GM19395 (cell line): ENCODE results near the gene HEG1.

Experiments used
- ATAC-seq: cut with Tn5 transposase; IDR thresholded peaks from one replicate; pipeline ENCODE4 v1.9.1; 2021; ENCODE audit warnings: mild to moderate bottlenecking, moderate library complexity; ENCODE audit not compliant: unreplicated experiment

The HEG1 gene

GRCh38 chr3:125051715-125052581, 3.8 kb downstream of the HEG1 start:
- ATAC-seq, result no peak

- ATAC-seq, result no peak
Measured at GRCh38 chr3:125051205-125051604, 4.6 kb downstream of the HEG1 start.

DNA sequence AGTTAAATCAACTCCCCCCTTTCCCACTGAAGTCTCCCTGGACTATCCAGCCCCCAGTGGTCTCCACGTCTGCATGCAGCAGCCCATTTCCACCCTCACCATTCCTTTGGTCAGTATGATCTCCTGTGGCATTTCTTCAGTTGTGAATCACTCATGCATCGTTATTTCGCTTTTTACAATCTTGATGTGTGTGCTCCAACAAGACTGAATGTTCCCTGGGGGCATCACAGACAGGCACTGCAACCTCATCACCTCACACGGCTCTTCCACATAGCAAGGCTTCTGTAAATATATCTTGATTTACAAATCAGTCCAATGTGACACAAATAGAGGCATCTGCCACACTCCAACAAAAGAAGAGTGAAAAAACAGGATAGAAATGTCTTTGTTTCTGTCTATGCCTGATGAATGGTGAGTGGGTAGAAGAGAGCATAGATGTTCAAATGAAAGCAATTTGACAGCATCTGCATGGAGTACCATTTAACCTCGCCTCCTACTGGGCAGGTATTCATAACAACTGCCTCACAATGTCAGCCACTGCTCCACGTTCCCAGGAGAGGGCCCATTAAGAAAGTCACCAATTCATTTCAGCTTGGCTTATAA, 5.2 kb downstream of the HEG1 start:
- no peak for ATAC-seq

DNA sequence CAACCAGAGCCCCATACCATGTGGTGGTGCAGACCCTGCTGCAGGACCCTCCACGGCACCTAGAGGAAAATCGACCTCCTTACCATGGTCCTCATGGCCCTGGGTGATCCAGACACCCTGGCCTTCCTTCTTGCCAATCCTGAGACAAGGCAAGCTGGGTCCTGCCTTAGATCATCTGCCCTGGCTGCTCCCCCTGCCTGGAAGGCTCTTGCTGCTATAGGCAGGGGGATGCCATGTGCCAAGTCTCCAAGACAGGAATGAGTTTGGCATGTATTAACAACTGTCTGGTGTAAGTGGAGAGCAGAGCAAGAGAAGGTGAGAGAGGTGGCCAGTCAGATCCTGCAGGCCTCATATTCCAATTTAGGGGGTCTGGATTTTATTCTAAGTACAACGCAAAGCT, 7.5 kb downstream of the HEG1 start:
- ATAC-seq, result no peak

DNA sequence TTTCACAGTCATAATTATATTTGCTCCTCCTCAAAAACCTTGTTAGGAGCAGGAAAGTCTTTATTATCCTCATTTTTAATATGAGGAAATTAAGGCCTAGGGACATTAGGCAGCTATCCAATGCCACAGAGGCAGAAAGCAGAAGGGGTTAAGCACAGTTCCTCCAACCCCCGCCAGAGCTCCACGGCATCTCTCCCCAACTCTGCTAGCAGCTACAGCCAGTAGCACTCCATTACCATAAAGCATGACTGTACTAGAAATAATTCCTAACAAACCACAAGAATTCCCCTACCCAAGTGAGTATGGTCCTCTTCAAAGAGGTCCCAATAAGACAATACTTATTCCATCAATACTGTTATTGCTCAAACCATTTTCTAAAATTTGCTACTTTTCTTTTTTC, 9.8 kb downstream of the HEG1 start:
- ATAC-seq, result no peak

DNA sequence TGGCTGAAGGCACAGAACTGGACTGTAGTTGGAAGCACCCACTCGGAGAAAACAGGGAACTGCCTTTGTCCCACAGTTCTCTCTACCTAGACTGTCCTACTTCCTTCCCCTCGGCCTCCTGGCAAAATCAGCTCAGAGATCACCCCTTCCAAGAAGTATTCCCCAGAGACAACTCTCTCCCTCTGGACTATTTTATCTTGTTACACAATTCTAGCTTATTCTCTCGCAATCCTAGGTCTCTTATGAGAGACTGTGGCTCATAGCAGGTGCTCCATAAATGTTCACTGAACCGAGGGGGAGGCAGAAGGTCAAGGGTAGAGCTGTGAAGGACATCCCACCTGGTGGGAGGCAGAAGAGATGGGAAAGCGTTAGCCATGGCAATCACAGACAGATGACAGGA, 10.6 kb downstream of the HEG1 start:
- ATAC-seq, result no peak

DNA sequence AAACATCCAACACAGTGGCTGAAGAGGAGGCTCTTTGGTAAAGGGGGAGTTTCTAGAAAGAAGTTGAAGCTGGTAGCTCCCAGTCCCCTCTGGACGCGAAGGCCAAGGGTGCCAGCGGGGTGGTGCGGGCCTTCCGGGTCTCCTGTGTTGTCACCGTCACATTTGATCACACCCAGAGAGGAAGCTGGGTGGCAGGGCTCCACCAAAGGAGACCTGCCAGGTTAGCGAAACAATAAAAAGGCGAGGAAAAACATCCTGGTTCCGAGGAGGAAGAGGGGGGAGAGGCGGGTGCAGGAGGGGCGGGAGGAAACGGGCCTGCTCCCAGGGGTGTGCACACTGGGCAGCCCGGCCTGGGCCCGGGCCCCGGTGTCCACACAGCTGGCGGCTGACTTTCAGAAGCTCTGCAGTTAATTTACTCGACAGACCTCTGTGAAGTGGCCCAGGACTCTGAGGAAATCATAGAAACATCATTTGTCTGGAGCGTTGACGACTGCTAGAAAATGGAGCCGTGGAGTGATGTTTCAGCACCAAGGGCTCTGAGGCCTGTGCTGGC, 12.1 kb downstream of the HEG1 start:
- no peak for ATAC-seq

DNA sequence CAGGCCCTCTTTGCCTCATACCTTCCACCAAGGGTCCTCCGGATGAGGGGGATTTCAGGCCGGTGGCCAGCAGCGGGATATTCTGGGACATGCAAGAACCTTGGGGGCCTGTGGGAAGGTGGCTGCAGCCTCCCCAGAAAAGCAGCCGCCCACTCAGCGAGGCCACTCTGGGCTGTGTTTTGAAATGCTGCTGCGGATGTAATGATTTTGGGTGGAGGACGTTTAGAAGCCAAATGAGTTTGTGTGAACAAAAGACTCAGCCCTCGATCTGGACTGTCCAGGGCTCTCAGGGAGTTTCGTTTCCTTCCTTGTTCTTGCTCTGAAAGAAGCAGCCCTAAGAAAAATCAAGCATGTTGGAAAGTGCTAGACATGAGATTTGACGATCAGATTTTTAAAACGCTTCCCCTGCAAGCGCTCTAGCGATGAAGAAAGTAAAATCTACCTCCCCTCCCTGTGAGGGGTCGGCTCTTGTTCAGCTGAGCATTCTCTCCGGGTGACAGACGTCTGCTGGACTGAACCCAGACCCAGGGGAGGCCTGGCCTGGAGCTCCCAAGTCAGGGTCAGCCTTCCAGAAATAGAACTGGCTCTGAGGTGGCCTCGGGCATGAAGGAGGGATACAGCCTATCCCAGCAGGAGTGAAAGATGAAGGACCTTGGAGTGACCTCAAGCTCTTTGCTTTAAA, 12.9 kb downstream of the HEG1 start:
- no peak for ATAC-seq

DNA sequence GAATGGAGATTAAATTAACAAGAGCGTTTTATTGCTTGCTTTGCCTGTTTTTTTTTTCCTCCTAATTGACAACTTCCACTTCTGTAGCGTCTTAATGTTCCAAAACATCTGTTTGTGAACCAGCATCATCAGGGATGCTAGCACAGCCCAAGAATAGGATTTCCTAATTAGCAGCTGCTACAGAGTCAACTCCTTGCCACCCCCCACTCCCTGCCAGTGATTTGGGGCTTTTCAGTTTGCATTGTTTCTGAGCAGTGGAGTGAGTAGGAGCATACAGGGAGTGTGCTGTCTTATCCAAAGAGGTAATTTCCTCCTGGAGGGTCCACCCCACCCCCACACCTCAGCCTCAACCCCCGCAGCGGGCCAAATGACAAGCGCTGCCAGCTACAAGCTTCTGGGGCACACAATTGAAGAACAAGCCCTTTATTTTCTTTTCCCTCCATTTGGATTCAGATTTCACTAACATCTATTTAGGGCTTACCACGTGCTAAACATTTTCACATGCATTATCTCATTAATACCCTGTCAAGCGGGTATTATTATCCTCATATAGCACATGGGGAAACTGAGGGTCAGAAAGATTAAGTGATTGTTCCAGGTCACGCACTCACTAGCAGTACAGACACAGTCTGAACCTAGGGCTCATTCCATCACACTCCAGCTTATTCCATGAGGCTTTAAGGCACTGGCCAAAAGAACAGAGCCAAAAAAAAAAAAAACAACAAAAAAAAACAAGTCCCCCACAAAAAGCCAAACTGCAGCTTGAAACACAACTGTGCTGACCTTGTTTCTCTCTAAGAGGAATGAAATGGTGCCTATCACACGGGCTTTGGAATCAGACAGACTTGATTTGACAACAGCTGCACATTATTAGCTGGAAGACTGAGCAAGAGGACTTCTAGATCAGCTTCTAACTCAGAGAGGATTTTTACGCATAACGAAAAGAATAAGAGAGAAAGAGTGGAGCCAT, 16.4 kb downstream of the HEG1 start:
- ATAC-seq, result no peak

DNA sequence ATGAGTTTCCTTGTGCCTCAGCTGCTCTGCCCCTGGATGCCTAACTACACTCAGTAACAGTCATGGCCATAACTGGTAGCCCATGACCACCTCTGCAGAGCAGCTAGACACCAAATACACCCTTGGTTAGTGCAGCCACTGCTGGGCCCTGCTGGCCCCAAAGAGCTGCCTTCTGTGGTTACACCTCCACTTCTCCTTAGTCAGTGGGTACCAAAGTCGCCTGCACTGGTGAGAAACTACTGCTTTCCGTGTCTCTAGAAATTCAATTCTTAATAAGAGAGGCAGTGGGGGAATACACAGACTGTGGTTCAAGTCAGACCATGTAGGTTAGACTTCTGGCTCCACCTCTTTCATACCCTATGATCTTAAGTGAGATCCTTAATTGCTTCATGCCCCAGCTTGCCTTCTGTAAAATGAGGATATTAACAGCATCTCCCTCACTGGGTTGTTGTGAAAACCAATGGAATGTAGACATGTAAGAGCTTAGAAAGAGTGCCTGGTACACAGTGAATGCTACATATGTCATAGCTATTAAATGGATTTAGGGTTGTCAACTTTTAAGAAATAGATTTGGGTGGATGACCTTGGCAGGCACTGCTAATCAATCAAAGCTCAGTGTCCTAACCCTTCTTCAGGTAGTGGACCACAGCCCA, 18.2 kb downstream of the HEG1 start:
- no peak for ATAC-seq

DNA sequence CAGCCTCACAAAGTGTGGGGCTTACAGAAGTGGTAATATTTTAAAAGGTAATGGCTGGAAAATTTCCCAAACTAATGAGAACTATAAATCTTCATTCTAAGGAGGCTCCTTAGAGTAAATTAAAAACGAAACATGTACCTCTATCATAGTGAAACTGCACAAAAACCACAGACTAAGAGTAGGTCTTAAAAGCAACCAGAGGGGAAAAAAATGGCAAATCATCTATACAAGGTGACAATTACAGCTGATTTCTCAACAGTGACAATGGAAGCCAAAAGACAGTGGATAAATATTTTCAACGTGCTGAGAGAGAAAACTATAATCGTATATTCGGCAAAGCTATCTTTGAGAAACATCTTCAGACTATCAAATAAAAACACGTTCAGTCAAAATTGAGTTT, 20.6 kb downstream of the HEG1 start:
- ATAC-seq, result peak; percentile 70

DNA sequence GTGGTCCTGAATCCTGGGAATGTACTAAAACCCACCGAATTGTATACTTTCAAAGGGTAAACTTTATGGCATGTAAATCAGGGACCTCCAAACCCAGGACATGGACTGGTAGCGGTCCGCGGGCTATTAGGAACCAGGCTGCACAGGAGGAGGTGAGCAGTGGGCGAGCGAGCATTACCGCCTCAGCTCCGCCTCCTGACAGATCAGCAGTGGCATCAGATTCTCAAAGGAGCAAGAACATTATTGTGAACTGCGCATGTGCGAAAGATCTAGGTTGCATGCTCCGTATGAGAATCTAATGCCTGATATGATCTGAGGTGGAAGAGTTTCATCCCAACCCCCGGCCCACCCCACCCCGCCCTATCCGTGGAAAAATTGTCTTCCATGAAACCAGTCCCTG, 22.2 kb downstream of the HEG1 start:
- no peak for ATAC-seq

DNA sequence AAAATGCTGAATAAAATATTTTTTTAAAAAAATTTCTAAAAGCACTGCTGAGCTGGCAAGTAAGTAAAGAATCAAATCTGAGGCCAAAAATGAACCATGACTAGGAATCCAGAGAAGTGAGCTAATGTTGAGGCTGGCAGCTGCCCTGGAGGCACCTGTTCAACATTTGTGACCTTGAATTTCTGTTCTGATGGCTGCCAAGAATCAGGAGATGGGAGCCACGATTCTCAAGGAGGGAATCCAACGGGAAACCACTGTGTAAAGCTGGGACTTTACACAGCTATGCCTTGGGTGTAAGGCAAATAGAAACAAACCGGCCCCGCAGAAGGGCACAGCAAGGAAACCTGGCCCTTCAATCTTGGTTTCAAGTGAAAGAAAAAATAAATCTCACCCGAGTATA, 22.7 kb downstream of the HEG1 start:
- no peak for ATAC-seq

DNA sequence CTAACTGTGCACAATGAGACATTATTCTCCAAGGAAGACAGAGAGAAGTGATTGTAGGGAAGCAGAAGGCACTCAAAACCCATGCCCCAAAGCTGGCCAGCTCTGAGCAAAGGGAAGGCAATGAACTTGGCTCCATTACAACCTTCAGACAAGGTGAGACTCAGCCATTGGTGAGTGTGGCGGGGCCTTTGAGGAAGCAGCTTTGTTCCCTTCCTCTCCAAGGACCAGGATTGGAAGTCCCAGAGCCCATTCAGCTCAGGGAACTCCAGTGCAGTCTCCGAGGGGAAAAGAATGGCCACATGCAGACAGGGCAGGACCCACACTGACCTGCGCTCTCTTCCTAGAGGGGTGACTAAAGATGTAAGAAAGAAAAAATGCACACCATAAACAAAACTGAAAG, 23.1 kb downstream of the HEG1 start:
- ATAC-seq, result no peak

GRCh38 chr3:125032100-125032643, 23.6 kb downstream of the HEG1 start:
- ATAC-seq, result no peak

GRCh38 chr3:125031544-125031943, 24.3 kb downstream of the HEG1 start:
- no peak for ATAC-seq

DNA sequence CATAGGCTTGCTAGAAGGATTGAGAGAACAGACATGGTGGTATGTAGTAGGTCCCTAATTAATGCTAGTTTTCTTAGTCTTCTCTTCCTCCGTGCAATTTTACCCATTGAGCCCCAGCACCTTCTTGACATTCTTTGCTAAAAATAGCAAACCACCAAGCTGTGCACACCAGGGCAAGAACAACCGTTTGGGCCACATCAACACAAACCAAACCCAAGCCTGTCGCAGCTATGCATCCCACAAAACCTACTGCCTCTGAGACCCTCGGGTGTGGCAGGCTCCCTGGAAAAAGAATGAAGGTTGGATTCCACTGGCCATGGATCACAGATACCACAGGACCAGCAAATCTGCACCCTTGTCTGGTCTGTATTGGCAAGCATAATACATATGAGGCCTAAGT, 27.1 kb downstream of the HEG1 start:
- no peak for ATAC-seq

DNA sequence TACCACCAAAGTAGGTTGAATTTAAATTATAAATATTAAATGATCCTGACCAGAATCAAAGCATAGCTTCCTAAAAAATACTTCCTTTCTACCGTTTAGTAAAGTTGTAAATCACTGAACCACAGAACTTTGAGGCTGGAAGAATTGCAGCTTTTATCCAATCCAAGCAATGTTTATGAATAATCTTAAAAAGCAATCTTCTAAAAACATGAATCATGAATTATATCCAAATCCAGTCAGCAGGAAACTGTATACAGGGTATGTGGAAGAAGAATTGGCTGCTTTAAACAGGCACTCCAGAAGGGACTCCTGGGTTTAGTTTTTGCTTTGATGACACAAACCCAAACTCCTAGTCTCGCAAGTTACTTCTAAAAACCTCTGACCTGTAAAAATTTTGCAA, 30.2 kb downstream of the HEG1 start:
- ATAC-seq, result no peak

DNA sequence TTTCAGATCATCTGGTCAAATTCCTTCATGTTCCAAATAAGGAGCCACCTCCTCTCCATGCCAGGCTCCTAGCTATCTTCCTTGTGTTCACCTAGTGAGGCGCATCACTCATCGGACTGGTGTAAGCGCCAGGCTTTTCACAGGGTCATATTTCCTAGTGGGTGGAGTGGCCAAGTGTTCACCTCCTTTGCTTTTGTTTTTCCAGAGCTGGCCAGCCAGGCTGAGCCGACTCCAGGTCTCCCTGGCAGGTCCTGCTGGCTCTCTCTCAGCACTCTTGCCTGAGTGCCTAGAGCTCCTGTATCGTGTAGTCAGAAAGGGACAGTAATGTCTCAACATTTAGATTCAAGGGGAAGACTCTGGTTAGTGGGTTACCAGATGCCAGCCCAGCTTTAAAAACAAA, 31.0 kb downstream of the HEG1 start:
- no peak for ATAC-seq
